HG02588 (cell line): ENCODE results near the gene HBE1.
A peak's percentile ranks its signal among the peaks of the same experiment; 100 is the strongest.

Source experiments
- ATAC-seq: cut with Tn5 transposase; IDR thresholded peaks from one replicate; pipeline ENCODE4 v1.9.1; 2021; ENCODE audit warnings: mild to moderate bottlenecking, moderate library complexity; ENCODE audit not compliant: unreplicated experiment

HBE1 gene

DNA sequence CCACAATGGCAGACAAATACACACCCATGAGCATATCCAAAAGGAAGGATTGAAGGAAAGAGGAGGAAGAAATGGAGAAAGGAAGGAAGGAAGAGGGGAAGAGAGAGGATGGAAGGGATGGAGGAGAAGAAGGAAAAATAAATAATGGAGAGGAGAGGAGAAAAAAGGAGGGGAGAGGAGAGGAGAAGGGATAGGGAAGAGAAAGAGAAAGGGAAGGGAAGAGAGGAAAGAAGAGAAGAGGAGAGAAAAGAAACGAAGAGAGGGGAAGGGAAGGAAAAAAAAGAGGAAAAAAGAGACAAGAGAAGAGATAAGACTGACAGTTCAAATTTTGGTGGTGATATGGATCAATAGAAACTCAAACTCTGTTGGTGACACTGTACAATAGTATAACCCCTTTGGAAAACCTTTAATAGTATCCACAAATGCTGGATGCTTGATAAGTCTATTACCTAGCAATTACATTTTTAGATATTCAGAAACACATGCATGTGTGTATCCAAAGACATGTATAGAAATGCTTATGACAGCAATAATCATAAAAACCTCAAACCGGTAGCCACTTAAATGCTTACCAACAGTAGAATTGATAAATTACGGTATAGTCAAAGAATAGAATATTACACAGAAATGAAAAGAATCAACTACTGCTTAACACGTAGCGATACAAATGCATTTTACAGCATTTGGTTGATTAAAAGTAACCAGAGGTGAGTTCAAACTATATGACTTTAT is 34.2 kb downstream of the HBE1 start:
- ATAC-seq = no peak

GRCh38 chr11:5234381-5234834 is 35.3 kb downstream of the HBE1 start, which contains the start of gene HBD:
TSS of gene HBD (minus strand) at chr11:5234483. CDS start at chr11:5234433, 50 bp downstream.
- peak; percentile 60 for ATAC-seq

- ATAC-seq = no peak
These were observed 36.4 kb downstream of the HBE1 start for GRCh38 chr11:5233307-5233706.

GRCh38 chr11:5232821-5233220 is 36.9 kb downstream of the HBE1 start:
- no peak for ATAC-seq

- no peak for ATAC-seq
These were observed 37.6 kb downstream of the HBE1 start for GRCh38 chr11:5232176-5232575.

- ATAC-seq = no peak
These were observed 38.6 kb downstream of the HBE1 start for GRCh38 chr11:5231111-5231510.

GRCh38 chr11:5230266-5230665 is 39.5 kb downstream of the HBE1 start:
- ATAC-seq = no peak

- ATAC-seq = no peak
These were observed 39.9 kb downstream of the HBE1 start for GRCh38 chr11:5229796-5230195.

DNA sequence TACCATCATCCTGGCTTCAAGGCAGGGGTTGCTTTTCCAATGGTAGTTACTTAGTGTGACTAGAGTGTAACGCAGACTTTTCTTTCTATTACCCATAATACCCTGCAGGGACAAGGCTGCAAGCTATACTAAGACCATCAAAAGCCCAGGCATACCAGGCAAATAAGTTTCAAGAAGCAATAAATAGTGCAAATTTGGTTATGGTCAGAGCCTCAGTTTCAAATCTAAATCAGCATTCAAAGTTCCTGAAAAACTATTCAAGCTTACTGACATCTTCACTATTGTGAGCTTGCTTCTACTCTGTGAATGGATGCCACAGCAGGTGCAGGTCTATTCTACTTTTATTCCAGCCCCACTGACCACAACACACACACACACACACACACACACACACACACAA is 40.4 kb downstream of the HBE1 start:
- no peak for ATAC-seq

DNA sequence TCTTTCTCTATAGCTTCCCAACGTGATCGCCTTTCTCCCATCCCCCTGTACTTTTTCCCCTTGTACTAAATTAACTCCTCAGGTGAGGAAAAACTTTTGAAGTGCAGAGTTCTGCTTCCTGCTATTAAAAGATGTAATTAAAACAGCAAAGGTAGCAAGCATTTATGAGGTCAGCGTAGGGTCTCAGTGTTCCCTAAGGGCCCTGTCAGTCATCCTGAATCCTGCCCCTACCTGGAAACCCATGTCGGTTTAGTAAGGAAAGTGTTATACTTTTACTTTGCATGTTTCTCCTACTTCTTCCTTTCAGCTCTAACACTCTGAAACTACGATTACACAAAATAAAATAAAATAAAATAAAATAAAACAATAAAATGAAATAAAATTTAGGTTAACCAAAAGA is 41.6 kb downstream of the HBE1 start:
- ATAC-seq = no peak

DNA sequence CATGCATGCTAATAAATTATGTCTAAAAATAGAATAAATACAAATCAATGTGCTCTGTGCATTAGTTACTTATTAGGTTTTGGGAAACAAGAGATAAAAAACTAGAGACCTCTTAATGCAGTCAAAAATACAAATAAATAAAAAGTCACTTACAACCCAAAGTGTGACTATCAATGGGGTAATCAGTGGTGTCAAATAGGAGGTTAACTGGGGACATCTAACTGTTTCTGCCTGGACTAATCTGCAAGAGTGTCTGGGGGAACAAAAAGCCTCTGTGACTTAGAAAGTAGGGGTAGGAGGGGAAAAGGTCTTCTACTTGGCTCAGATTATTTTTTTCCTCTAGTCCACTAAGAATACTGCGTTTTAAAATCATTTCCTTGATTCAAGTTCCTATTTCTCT is 42.1 kb downstream of the HBE1 start:
- ATAC-seq = no peak

DNA sequence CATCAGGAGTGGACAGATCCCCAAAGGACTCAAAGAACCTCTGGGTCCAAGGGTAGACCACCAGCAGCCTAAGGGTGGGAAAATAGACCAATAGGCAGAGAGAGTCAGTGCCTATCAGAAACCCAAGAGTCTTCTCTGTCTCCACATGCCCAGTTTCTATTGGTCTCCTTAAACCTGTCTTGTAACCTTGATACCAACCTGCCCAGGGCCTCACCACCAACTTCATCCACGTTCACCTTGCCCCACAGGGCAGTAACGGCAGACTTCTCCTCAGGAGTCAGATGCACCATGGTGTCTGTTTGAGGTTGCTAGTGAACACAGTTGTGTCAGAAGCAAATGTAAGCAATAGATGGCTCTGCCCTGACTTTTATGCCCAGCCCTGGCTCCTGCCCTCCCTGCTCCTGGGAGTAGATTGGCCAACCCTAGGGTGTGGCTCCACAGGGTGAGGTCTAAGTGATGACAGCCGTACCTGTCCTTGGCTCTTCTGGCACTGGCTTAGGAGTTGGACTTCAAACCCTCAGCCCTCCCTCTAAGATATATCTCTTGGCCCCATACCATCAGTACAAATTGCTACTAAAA is 42.9 kb downstream of the HBE1 start, which contains the start of gene HBB:
TSS of gene HBB (minus strand) at position 340 of the 579 bp plus-strand sequence. CDS start at position 290, 50 bp downstream.
- no peak for ATAC-seq

GRCh38 chr11:5225480-5225871 is 44.3 kb downstream of the HBE1 start:
- ATAC-seq = no peak

DNA sequence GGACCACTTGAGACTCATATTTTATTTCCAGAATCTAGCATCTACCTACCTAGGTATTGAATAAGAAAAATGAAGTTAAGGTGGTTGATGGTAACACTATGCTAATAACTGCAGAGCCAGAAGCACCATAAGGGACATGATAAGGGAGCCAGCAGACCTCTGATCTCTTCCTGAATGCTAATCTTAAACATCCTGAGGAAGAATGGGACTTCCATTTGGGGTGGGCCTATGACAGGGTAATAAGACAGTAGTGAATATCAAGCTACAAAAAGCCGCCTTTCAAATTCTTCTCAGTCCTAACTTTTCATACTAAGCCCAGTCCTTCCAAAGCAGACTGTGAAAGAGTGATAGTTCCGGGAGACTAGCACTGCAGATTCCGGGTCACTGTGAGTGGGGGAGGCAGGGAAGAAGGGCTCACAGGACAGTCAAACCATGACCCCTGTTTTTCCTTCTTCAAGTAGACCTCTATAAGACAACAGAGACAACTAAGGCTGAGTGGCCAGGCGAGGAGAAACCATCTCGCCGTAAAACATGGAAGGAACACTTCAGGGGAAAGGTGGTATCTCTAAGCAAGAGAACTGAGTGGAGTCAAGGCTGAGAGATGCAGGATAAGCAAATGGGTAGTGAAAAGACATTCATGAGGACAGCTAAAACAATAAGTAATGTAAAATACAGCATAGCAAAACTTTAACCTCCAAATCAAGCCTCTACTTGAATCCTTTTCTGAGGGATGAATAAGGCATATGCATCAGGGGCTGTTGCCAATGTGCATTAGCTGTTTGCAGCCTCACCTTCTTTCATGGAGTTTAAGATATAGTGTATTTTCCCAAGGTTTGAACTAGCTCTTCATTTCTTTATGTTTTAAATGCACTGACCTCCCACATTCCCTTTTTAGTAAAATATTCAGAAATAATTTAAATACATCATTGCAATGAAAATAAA is 44.9 kb downstream of the HBE1 start:
- no peak for ATAC-seq

DNA sequence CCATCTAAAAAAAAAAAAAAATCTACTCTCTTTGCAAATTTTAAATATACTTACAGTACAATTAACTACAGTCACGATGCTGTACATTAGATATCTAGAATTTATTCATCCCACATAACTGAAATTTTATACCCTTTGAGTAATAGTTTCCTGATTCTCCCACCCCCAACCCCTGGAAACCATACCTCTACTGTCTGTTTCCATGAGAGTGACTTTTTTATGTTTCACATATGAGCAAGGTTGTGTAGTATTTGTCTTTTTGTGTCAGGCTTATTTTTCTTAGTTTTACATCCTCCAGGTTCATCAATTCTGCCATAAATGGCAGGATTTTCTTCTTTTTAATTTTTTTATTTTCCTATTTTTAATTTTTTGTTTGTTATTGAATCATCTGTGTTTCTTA is 46.1 kb downstream of the HBE1 start:
- ATAC-seq = no peak

DNA sequence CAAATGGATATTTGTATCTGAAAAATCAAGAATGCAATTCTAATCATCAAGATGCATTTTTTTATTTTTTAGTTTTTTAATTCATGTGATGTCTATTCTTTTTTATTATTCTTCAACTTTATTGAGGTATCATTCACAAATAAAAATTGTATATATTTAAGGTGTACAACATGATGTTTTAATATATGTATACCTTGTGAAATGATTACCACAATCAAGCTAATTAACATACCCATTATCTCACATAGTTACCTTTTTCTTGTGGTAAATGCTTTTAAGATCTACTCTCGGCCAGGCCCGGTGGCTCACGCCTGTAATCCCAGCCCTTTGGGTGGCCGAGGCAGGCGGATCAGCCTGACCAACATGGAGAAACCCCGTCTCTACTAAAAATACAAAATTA is 46.6 kb downstream of the HBE1 start:
- no peak for ATAC-seq
